GM21717 (cell line): ENCODE measurements around the gene ALOX5.
"Not testable (repeated sequence)": the region's sequence is repeated elsewhere in the genome, so short reads cannot be mapped to it uniquely, and the experiment has no call there.

Source experiments
- ATAC-seq: cut with Tn5 transposase; IDR thresholded peaks from one replicate; pipeline ENCODE4 v1.9.1; 2021; ENCODE audit warnings: mild to moderate bottlenecking, moderate library complexity; ENCODE audit not compliant: unreplicated experiment

ALOX5 gene

DNA sequence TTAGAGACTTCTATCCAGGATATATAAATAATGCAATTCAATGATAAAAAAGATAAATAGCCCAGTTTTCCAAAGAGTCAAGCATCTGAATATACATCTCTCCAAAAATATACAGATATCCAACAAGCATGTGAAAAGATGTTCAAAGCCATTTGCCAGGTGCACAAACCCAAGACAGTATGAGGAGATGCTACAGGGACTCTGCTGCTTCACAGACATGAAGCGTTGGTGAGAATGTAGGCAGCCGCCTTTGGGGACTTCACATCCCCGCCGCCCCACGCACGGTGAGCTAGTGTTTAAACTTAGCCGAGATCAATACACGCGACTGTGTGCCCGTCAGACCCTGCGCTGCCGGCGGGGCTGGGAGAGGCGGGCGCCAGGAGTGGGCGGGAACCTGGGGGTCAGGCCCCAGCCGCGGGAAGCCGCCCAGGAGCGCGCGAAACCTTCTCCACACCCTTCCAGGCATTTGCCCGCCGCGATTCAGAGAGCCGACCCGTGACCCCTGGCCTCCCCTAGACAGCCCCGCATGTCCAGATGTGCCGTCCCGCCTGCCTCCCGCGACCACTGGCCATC is 927 bp upstream of the ALOX5 start:
- ATAC-seq, result peak; percentile 32

DNA sequence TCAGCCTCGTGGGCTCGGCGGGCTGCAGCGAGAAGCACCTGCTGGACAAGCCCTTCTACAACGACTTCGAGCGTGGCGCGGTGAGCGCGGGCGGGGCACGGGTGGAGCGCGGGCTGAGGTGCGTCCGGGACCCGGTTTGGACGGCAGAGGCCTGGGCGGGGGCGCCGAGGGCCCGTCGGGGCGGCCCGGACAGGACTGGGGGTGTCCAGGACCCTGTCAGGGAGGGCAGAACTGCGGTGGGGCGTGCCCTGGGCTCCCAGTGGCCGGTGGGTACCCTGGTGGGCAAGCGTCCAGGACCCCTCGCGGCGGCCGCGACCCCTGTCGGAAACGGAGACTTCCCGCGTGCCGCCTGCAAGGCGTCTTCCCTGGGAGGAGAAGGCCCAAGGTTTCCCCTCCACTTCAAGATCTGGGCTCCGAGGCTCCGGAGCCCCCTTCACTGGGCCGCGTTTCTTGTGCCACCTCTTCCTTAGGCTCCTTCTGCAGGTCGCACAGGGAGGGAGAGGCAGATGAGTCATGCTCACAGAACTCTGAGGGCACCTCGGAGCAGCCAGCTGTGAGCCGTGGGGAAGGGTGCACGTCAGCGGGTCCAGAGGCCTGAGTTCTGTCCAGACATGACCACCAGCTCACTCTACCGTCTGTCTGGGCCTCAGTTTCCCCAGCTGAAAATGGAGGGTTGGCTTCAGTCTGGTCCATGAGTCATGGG is 485 bp downstream of the ALOX5 start:
- peak; percentile 21 for ATAC-seq

- ATAC-seq, result no peak
These were observed 1.1 kb downstream of the ALOX5 start for GRCh38 chr10:45375101-45375500.

DNA sequence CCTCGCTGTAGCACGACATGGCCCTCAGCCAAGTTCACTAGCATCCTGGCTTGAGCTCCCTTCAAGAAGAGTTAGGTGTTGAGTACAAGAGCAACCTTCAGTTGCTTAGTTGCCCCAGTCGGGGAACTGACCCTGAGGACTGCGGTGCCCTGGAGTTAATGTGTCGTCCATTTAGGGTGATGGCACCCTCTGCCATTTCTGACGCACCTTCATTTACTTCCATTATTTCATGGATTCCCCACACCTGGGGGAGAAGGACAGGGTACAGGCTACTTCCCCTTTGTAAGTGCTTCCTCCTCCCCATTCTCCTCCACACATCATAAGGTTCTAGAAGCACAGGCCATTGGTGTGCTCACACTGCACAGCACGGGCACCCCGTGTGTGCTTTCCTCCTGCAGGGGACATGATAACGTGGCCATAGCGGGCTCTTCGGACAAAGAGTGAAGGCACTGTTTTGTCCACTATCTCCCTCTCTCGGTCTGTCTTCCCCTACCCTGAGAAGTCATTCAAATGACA is 1.8 kb downstream of the ALOX5 start:
- no peak for ATAC-seq

DNA sequence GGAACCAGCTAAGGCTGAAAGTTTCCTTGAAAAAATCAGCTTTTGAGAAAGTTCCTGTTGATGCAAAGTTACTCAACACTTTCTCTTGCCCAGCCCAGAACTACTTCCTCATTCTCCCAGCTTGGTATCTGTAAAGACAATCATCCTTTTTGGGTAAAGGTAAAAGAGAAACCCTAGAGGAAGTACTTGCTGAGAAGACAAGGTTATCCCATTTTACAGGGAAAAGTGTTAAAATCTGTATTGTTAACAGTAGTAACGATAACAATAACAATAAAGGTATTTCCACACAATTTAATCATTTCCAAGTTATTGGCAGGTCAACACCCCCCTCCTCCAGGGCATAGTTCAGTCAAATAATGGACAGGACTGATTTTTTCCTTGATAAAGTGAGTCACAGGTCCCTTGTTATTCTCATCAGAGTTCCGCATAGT is 2.4 kb downstream of the ALOX5 start:
- no peak for ATAC-seq

DNA sequence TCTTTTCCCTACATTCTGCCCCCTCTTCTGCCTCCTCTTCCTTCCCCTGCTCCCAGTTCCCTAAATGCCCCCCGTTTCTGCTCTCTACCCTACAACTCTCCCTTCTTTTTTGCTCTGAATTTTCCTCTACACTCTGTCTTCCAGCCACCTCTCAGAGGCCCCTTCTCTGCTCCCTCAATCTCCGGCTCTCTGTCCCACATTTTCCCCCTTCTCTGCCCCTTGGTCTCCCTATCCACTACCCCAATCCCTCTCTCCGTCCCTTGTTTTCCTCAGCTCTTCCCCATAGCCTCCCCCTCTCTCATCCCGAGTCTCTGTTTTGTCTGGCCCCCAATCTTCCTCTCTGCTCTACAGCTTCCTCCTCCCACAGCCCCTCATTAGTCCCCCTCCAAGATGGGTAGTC is 3.3 kb downstream of the ALOX5 start:
- ATAC-seq, result no peak

DNA sequence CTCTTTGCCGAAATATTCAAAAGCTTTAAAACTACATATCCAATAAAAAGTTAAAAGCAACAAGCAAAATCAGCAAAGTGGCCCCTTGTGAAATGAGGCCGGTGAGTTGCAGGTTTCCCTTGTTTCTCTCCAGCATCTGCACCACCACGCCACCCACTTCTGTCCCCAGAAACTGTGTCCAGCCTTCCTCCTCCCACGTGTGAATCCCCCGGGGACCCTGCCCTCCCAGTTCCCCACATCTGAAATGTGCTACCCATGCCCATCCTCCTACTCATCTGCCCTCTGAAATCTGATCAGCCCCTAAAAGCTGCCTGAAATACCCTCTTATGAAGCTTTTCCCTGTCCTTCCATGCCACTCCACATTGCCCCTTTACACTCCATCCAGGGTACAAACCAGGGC is 3.8 kb downstream of the ALOX5 start:
- no peak for ATAC-seq

- ATAC-seq, result no peak
These were observed 5.1 kb downstream of the ALOX5 start for GRCh38 chr10:45378914-45379726.

- no peak for ATAC-seq
These were observed 6.0 kb downstream of the ALOX5 start for GRCh38 chr10:45379891-45380540.

- no peak for ATAC-seq
These were observed 7.0 kb downstream of the ALOX5 start for GRCh38 chr10:45380903-45381620.

GRCh38 chr10:45382591-45382990 is 8.6 kb downstream of the ALOX5 start:
- no peak for ATAC-seq

- no peak for ATAC-seq
These were observed 9.8 kb downstream of the ALOX5 start for GRCh38 chr10:45383682-45384330.

GRCh38 chr10:45386657-45387056 is 12.6 kb downstream of the ALOX5 start:
- no peak for ATAC-seq

DNA sequence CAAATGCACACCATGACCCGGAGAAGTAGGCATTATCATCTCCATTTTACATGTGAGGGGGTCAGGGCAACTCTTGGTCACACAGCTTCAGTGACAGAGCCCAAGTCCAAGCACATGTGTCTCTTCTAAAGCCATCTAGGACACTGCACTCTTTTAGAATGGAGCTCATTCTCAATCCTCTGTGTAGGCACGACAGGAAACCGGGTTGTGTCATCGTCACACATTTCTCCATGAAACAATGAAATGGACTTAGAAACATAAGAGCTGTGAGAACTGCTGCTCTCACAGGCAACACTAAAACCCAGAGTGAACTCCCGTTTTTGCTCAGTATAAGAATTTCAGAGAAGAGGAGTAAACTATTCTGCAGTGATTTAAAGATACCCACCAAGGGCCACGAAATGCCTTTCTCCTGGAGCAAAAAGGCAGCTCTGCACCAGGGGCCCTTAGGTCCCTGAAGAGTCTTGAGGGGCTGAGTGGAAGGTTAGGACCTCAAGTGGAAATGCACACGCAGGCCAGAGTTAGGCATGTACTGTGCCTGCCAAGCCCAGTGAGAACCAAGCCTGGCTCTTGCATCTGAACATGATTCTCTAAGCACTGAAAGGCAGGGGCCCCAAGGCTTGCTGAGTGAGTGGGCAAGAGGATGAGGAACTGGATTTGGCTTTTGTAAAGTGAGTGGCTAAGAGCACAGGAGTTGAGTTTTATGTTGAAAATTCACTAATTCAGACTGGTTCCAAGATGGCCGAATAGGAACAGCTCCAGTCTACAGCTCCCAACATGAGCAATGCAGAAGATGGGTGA is 13.3 kb downstream of the ALOX5 start:
- ATAC-seq, result no peak

DNA sequence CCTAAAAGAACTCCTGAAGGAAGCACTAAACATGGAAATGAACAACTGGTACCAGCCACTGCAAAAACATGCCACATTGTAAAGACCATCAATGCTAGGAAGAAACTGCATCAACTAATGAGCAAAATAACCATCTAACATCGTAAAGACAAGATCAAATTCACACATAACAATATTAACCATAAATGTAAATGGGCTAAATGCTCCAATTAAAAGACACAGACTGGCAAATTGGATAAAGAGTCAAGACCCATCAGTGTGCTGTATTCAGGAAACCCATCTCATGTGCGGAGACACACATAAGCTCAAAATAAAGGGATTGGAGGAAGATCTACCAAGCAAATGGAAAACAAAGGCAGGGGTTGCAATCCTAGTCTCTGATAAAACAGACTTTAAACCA is 15.7 kb downstream of the ALOX5 start:
- ATAC-seq, result not testable (repeated sequence)

DNA sequence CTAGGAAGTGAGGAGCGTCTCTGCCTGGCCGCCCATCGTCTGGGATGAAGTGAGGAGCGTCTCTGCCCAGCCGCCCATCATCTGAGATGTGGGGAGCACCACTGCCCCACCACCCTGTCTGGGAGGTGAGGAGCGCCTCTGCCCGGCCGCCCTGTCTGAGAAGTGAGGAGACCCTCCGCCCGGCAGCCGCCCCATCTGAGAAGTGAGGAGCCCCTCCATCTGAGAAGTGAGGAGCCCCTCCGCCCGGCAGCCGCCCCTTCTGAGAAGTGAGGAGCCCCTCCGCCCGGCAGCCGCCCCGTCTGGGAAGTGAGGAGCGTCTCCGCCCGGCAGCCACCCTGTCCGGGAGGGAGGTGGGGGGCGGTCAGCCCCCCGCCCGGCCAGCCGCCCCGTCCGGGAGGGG is 17.6 kb downstream of the ALOX5 start:
- ATAC-seq, result not testable (repeated sequence)

GRCh38 chr10:45395554-45395953 is 21.5 kb downstream of the ALOX5 start:
- no peak for ATAC-seq

- ATAC-seq, result no peak
These were observed 24.6 kb downstream of the ALOX5 start for GRCh38 chr10:45398595-45398994.

DNA sequence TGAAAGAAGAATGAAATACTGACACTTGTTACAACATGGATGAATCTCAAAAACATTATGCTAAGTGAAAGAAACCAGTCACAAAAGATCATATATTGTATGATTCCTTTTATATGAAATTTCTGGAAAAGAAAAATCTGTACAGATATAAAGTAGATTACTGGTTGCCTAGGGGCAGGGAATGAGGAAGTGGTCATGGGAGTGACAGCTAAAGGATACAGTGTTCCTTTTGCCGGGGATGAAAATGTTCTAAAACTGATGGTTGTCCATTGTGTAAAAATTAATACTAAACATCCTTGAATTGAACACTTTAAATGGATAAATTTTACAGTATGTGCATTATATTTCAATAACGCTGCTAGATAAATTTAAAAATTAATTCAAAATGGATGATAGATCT is 25.1 kb downstream of the ALOX5 start:
- no peak for ATAC-seq
